ENCODE results near the gene SH3RF2.

DNA sequence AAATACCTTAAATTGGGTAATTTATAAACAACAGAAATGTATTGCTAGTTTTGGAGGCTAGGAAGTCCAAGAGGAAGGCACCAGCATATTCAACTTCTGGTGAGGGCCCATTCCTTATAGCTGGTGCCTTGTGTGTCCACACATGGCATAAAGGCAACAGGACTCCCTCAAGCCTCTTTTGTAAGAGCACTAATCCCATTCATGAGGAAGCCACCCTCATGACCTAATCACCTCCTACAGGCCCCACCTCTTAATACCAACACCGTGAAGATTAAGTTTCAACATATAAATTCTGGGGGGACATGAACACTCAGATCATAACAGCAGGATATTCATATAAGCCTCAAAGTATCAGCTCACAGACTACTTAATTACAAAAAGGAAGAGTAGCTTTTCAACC lies 173.0 kb downstream of the SH3RF2 start:
- no peak for TF ChIP-seq POLR2AphosphoS5 (IDR thresholded peaks at IDR 0.05; ENCODE audit: low read depth, low read length)
- no peak for TF ChIP-seq TAF1 (IDR thresholded peaks at IDR 0.05; ENCODE audit: borderline replicate concordance, insufficient read depth, low read length)
- no peak for TF ChIP-seq SIN3A (IDR thresholded peaks at IDR 0.05; ENCODE audit: borderline replicate concordance, insufficient read depth, low read length)
- TF ChIP-seq, protein P1, sequence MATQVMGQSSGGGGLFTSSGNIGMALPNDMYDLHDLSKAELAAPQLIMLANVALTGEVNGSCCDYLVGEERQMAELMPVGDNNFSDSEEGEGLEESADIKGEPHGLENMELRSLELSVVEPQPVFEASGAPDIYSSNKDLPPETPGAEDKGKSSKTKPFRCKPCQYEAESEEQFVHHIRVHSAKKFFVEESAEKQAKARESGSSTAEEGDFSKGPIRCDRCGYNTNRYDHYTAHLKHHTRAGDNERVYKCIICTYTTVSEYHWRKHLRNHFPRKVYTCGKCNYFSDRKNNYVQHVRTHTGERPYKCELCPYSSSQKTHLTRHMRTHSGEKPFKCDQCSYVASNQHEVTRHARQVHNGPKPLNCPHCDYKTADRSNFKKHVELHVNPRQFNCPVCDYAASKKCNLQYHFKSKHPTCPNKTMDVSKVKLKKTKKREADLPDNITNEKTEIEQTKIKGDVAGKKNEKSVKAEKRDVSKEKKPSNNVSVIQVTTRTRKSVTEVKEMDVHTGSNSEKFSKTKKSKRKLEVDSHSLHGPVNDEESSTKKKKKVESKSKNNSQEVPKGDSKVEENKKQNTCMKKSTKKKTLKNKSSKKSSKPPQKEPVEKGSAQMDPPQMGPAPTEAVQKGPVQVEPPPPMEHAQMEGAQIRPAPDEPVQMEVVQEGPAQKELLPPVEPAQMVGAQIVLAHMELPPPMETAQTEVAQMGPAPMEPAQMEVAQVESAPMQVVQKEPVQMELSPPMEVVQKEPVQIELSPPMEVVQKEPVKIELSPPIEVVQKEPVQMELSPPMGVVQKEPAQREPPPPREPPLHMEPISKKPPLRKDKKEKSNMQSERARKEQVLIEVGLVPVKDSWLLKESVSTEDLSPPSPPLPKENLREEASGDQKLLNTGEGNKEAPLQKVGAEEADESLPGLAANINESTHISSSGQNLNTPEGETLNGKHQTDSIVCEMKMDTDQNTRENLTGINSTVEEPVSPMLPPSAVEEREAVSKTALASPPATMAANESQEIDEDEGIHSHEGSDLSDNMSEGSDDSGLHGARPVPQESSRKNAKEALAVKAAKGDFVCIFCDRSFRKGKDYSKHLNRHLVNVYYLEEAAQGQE (IDR thresholded peaks at IDR 0.05; ENCODE audit: insufficient read depth in 1 of 2, low read depth in 2 of 2, low read length in 2 of 2), result no peak
- TF ChIP-seq FOXP2 (optimal IDR thresholded peaks at IDR 0.05; ENCODE audit: borderline replicate concordance, extremely low read depth, extremely low read length, insufficient read depth), result no peak
